Measurements from ENCODE around the gene ARHGAP33. TPM values are rescaled to one million over a fixed set of nuclear protein-coding genes. Genes with fewer than 3 reads are reported as not detected.

Gene ARHGAP33
- total and polyA plus RNA-seq, 3 experiments from 2014 or later = 0.71 to 11.9 (median 9.2) TPM

DNA sequence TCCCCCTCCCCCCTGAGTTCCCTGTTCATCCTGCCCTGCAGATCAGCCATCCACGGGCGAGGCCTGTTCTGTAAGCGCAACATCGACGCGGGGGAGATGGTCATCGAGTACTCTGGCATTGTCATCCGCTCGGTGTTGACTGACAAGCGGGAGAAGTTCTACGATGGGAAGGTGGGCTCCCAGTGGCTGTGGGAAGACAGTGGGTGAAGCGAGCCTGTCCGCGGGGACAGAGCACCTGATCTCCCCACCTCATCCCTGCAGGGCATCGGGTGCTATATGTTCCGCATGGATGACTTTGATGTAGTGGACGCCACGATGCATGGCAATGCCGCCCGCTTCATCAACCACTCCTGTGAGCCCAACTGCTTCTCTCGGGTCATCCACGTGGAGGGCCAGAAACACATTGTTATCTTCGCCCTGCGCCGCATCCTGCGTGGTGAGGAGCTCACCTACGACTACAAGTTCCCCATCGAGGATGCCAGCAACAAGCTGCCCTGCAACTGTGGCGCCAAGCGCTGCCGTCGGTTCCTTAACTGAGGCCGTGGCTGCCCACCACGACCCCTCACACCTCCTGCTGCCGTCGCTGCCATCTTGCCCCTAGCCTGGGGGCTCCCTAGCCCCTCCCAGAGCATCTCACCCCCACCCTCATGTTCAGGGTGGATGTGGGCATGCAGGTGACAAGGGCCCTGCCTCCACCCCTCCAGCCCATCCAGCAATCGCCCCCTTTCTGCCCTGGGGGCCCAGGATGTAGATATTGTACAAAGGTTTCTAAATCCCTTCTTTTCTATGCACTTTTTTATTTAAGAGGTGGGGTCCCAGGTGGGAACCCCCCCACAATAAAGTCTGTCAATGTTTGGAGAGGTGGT is 37.1 kb upstream of the ARHGAP33 start:
- peaks cover 4 to 63% (median 10%) of the 10 kb centered on the region in 3 donors for H3K36me3 Mint-ChIP-seq
- H3K27me3 Mint-ChIP-seq = no peaks in the 10 kb centered on the region
- ChIA-PET POLR2A (no interaction called here), CTCF (interaction anchor here (0.8 to 1.3 kb wide), 3 partner anchors 7 to 45 kb away, joined by 3 to 5 read pairs (median 3); partner anchors contain the start of genes PSENEN and U2AF1L4)
- H3K4me3 Mint-ChIP-seq = peak overlapping the region in 4 of 7 donors; percentile 15 to 86 (median 65)
- Histone ChIP-seq H3K27me3 (ENCODE audit: insufficient read depth, low read length, poor library complexity, severe bottlenecking) (no peaks in the 10 kb centered on the region), H3K4me3 (ENCODE audit: low read length) (no peak overlapping the region), H3K27ac (ENCODE audit: low read depth, low read length) (no peak overlapping the region), H3K4me1 (ENCODE audit: insufficient read depth, low read length) (peaks cover 40% of the 10 kb centered on the region), H3K9me3 (ENCODE audit: low read length) (no peaks in the 10 kb centered on the region), H3K36me3 (ENCODE audit: insufficient read depth, low read length) (peaks cover 22% of the 10 kb centered on the region)
- peak overlapping the region in 5 of 8 donors; percentile 5 to 87 (median 11) for H3K27ac Mint-ChIP-seq
- DNase-seq = no peak
- H3K4me1 Mint-ChIP-seq = peaks cover 25 to 57% (median 27%) of the 10 kb centered on the region in 3 donors
- no peaks in the 10 kb centered on the region for H3K9me3 Mint-ChIP-seq

DNA sequence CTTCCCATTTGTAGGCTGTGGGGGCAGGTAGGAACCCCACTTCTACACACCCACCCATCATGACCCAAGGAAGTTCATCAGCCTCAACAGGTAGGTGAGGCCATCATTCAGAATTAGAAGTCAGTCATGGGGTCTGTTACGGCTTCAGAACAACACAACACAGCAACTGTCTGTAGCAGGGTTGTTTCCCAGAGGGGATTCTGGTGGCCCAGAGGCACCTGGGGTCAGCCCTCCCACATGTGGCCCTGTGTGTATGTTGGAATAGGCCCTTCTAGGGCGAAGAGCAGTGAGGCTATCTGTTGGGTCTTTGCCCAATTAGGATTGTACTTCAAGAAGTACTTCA is 36.5 kb upstream of the ARHGAP33 start:
- peaks cover 22% of the 10 kb centered on the region for H3K36me3 ChIP-seq (ENCODE audit: insufficient read depth, low read length)
- Mint-ChIP-seq H3K4me3 (peak overlapping the region; percentile 57 to 95 (median 86)), H3K4me1 (peaks cover 28 to 61% (median 31%) of the 10 kb centered on the region in 3 donors), H3K27me3 (no peaks in the 10 kb centered on the region), H3K9me3 (no peaks in the 10 kb centered on the region), H3K27ac (peak overlapping the region in 6 of 8 donors; percentile 5 to 75 (median 14)), H3K36me3 (peaks cover 4 to 60% (median 10%) of the 10 kb centered on the region in 3 donors)
- H3K27ac ChIP-seq (ENCODE audit: low read depth, low read length) = no peak overlapping the region
- CTCF ChIA-PET = interaction anchor here (0.8 kb wide), 1 partner anchor 16 kb away, joined by 3 read pairs; no protein-coding TSS in a partner anchor
- POLR2A ChIA-PET = interaction anchor here (1.5 kb wide), 1 partner anchor 10 kb away, joined by 7 read pairs; the partner anchor contains the start of gene LIN37
- H3K9me3 ChIP-seq (ENCODE audit: low read length) = no peaks in the 10 kb centered on the region
- no peak for DNase-seq
- H3K27me3 ChIP-seq (ENCODE audit: insufficient read depth, low read length, poor library complexity, severe bottlenecking) = no peaks in the 10 kb centered on the region
- peaks cover 46% of the 10 kb centered on the region for H3K4me1 ChIP-seq (ENCODE audit: insufficient read depth, low read length)
- H3K4me3 ChIP-seq (ENCODE audit: low read length) = no peak overlapping the region

DNA sequence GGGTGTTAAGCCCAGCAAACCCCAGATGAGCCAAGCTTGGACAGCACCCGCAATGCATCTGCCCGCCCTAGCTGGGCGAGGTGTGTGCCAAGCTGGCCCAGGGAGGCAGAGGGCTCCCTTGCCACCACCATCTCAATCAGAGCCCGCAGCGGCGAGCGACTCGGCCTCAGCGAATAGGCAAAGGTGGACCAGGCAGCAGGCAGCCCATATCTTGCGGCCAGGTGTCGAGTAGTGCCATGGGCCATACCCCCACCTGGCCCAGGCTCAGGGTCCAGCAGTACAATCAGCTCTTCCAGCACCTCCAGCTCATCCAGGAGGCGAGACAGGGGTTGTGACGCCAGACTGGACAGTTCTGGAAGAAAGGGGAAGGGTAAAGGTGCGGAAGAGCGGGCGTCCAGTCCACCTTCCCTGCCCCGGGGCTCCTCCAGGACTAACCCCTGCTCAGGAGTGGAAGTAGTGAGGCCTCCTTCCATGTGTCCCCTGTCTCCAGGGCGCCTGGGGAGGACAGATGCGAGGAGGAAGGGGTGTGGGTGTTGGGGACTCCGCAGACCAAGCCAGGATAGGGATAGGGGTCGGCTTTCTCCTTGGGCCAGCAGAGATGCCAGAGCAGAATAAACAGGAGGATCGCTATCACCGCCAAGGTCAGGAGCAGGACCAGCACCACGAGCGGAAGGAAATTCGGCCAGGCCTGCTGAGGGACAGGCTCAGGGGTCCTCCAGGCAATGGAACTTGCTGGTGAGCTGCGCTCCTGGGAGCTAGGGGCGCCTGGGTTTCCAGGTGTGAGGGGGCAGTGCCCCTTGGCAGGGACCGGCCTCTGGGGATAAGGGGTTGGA is 35.9 kb upstream of the ARHGAP33 start:
- CTCF ChIA-PET = interaction anchor here (0.8 to 1.5 kb wide), 6 partner anchors 10 to 192 kb away, joined by 3 to 5 read pairs (median 4); no protein-coding TSS in a partner anchor
- peaks cover 52% of the 10 kb centered on the region for H3K4me1 ChIP-seq (ENCODE audit: insufficient read depth, low read length)

DNA sequence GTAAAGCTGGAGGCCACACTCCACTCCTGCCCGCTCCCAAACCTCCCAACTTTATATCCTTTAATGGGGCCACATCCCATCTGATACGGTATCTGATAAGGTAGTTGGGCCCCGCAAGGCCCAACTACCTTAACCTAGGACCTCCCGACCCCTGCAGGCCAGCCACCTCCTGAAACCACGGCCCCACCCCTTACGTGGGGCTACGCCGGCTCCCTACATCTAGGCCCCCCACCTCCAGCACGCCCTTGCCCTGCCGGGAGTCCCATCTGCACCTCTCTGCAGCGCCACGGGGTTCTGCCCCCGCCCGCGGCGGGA is 35.3 kb upstream of the ARHGAP33 start:
- Histone ChIP-seq H3K27me3 (ENCODE audit: insufficient read depth, low read length, poor library complexity, severe bottlenecking) (no peaks in the 10 kb centered on the region), H3K4me3 (ENCODE audit: low read length) (peak overlapping the region; percentile 98), H3K36me3 (ENCODE audit: insufficient read depth, low read length) (peaks cover 17% of the 10 kb centered on the region), H3K4me1 (ENCODE audit: insufficient read depth, low read length) (peaks cover 52% of the 10 kb centered on the region), H3K27ac (ENCODE audit: low read depth, low read length) (peak overlapping the region; percentile 35), H3K9me3 (ENCODE audit: low read length) (no peaks in the 10 kb centered on the region)
- Mint-ChIP-seq H3K9me3 (no peaks in the 10 kb centered on the region), H3K4me1 (peaks cover 33 to 65% (median 39%) of the 10 kb centered on the region in 3 donors), H3K4me3 (peak overlapping the region; percentile 86 to 98 (median 93)), H3K36me3 (peaks cover 0 to 56% (median 0%) of the 10 kb centered on the region in 3 donors), H3K27me3 (no peaks in the 10 kb centered on the region), H3K27ac (peak overlapping the region in 4 of 8 donors; percentile 57 to 93 (median 74))
- ChIA-PET CTCF (interaction anchor here (1.1 to 1.5 kb wide), 6 partner anchors 11 to 191 kb away, joined by 3 to 5 read pairs (median 4); no protein-coding TSS in a partner anchor), POLR2A (interaction anchor here (0.6 to 1.5 kb wide), 6 partner anchors 8 to 518 kb away, joined by 4 to 7 read pairs (median 4); partner anchors contain the start of genes HSPB6, LIN37, POLR2I and TBCB)
- DNase-seq = no peak

More for the DNA sequence above, 35.9 kb upstream of the ARHGAP33 start:
- Mint-ChIP-seq H3K9me3 (no peaks in the 10 kb centered on the region), H3K4me3 (peak overlapping the region; percentile 19 to 98 (median 93)), H3K27me3 (no peaks in the 10 kb centered on the region), H3K4me1 (peaks cover 33 to 63% (median 37%) of the 10 kb centered on the region in 3 donors), H3K27ac (peak overlapping the region in 3 of 8 donors; percentile 5 to 75 (median 57)), H3K36me3 (peaks cover under 1 to 56% (median 3%) of the 10 kb centered on the region in 3 donors)
- peaks cover 22% of the 10 kb centered on the region for H3K36me3 ChIP-seq (ENCODE audit: insufficient read depth, low read length)
- H3K4me3 ChIP-seq (ENCODE audit: low read length) = peak overlapping the region; percentile 98
- H3K27me3 ChIP-seq (ENCODE audit: insufficient read depth, low read length, poor library complexity, severe bottlenecking) = no peaks in the 10 kb centered on the region
- H3K27ac ChIP-seq (ENCODE audit: low read depth, low read length) = no peak overlapping the region
- POLR2A ChIA-PET = interaction anchor here (1.4 to 1.5 kb wide), 2 partner anchors 9 to 21 kb away, joined by 5 to 7 read pairs; partner anchors contain the start of gene LIN37
- no peak for DNase-seq
- no peaks in the 10 kb centered on the region for H3K9me3 ChIP-seq (ENCODE audit: low read length)

DNA sequence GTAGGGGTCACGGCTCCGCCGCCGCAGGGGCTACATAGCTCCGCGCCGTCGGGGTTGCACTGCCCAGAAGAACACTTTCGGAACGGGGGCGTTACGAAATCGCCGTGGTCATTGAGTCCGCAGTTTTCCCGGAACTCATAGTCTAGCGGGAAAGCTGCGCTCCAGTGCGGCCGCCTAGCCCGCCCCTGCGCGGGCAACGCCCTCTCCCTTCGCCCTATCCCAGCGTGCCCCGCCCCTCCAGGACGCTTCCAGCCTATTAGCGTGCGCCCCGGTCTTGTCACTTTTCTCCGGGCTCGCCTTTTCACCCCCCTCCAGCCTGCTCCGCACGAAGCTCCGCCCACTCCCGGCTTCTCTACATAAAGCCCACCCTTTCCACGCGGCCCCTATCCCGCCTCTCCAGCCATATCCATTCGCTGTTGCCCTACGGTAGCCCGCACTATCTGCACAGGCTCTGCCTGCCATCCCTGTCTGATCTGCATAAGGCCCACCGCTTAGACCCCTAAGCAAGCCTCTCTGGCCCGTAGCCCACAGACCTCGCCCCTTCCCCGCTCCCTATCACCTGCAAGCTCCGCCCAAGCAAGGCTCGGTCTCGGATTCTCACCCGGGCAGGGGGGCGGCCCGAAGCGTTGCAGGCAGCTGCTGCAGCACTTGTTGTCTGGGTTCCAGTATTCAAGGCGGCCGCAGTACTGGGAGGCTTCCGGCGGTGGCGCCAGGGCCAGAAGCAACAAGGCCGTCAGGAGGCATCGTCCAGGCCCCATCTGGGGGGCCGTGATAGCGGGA is 34.8 kb upstream of the ARHGAP33 start:
- Histone ChIP-seq H3K27me3 (ENCODE audit: insufficient read depth, low read length, poor library complexity, severe bottlenecking) (no peaks in the 10 kb centered on the region), H3K36me3 (ENCODE audit: insufficient read depth, low read length) (peaks cover 17% of the 10 kb centered on the region), H3K27ac (ENCODE audit: low read depth, low read length) (peak overlapping the region; percentile 72), H3K4me1 (ENCODE audit: insufficient read depth, low read length) (peaks cover 53% of the 10 kb centered on the region), H3K9me3 (ENCODE audit: low read length) (no peaks in the 10 kb centered on the region), H3K4me3 (ENCODE audit: low read length) (peak overlapping the region; percentile 98)
- no peaks in the 10 kb centered on the region for H3K9me3 Mint-ChIP-seq
- peaks cover 0 to 57% (median 0%) of the 10 kb centered on the region in 3 donors for H3K36me3 Mint-ChIP-seq
- DNase-seq = peak; percentile 92 to 96 (median 95)
- ChIA-PET CTCF (interaction anchor here (1.1 to 1.5 kb wide), 6 partner anchors 11 to 190 kb away, joined by 3 to 5 read pairs (median 4); no protein-coding TSS in a partner anchor), POLR2A (interaction anchor here (0.6 to 1.5 kb wide), 9 partner anchors 8 to 518 kb away, joined by 3 to 7 read pairs (median 4); partner anchors contain the start of genes HSPB6, LIN37, POLR2I and TBCB)
- H3K27me3 Mint-ChIP-seq = no peaks in the 10 kb centered on the region
- peak overlapping the region; percentile 79 to 97 (median 91) for H3K27ac Mint-ChIP-seq
- peaks cover 35 to 70% (median 43%) of the 10 kb centered on the region in 3 donors for H3K4me1 Mint-ChIP-seq
- H3K4me3 Mint-ChIP-seq = peak overlapping the region; percentile 86 to 98 (median 93)

DNA sequence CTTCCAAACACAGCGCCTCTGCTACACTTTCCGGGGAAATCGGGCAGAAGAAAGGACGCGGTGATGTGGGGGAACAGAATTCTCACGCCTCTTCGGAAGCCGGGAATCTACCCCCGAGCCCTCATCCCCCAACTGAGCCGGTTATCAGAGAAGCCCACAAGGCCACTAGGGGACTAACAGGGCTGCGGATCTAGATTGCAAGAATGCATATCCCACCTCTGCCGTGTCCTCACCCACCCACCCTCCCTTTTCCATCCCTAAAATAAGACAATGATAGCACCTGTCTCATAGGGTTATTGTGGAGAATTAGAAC is 34.2 kb upstream of the ARHGAP33 start:
- H3K9me3 ChIP-seq (ENCODE audit: low read length) = no peaks in the 10 kb centered on the region
- Mint-ChIP-seq H3K9me3 (no peaks in the 10 kb centered on the region), H3K27me3 (no peaks in the 10 kb centered on the region), H3K27ac (peak overlapping the region; percentile 79 to 99 (median 89)), H3K4me1 (peaks cover 41 to 75% (median 48%) of the 10 kb centered on the region in 3 donors), H3K36me3 (peaks cover 0 to 53% (median 0%) of the 10 kb centered on the region in 3 donors), H3K4me3 (peak overlapping the region; percentile 86 to 98 (median 94))
- peaks cover 17% of the 10 kb centered on the region for H3K36me3 ChIP-seq (ENCODE audit: insufficient read depth, low read length)
- DNase-seq = peak in 1 of 5 donors; percentile 17
- peak overlapping the region; percentile 72 for H3K27ac ChIP-seq (ENCODE audit: low read depth, low read length)
- peaks cover 58% of the 10 kb centered on the region for H3K4me1 ChIP-seq (ENCODE audit: insufficient read depth, low read length)
- POLR2A ChIA-PET = interaction anchor here (0.6 to 1.4 kb wide), 6 partner anchors 11 to 374 kb away, joined by 3 to 5 read pairs (median 4); partner anchors contain the start of genes HSPB6, POLR2I and TBCB
- CTCF ChIA-PET = interaction anchor here (1.1 to 1.5 kb wide), 6 partner anchors 12 to 190 kb away, joined by 3 to 5 read pairs (median 4); no protein-coding TSS in a partner anchor
- peak overlapping the region; percentile 98 for H3K4me3 ChIP-seq (ENCODE audit: low read length)
- no peaks in the 10 kb centered on the region for H3K27me3 ChIP-seq (ENCODE audit: insufficient read depth, low read length, poor library complexity, severe bottlenecking)
